HepG2 (cell line): ENCODE data around the gene CCDC30. TPM values are rescaled to one million over a fixed set of nuclear protein-coding genes. Genes with fewer than 3 reads are reported as not detected.

ENCODE experiments used
- ATAC-seq: fragments of 200-7000 bp; cut with Tn5 transposase; 3 replicates; pipeline ENCODE4 v1.9.1; 2020; ENCODE audit warnings: mild to moderate bottlenecking, moderate library complexity
- BruUV-seq: library from RNA; stranded (reverse); fragments of 400-500 nt; replicated peaks from 2 replicates; lab custom pipeline; 2021; lab: Mats Ljungman, UMichigan
- CTCF ChIA-PET: fragments of 300-600 bp; formaldehyde crosslinking; extraction: SDS; loops from one replicate; lab custom pipeline; 2021; ENCODE audit warnings: low total read pairs, inconsistent platforms, low intra/inter-chr PET ratio; lab: Yijun Ruan, JAX
- POLR2A ChIA-PET: fragments of 350-600 bp; sonication (Branson Sonifier 250); formaldehyde crosslinking; loops from one replicate; lab custom pipeline; 2020; ENCODE audit warnings: antibody characterized with exemption, inconsistent platforms; lab: Yijun Ruan, JAX
- DNase-seq: peaks from one replicate; pipeline ENCODE4 v3.0.0-alpha.2; 2015; ENCODE audit warnings: low spot score
- FAIRE-seq: peaks from 3 replicates; lab custom pipeline; 2011; peaks lifted over from hg19 to GRCh38; lab: Jason Lieb, UNC
- H2AFZ ChIP-seq: one replicate; pipeline ENCODE4 v1.6.1; 2011; ENCODE audit warnings: low read length, inconsistent platforms
- H3K27ac ChIP-seq: fragments of 300-600 bp; 3 replicates; pipeline ENCODE4 v1.8.0; 2011; ENCODE audit warnings: mixed run types, mild to moderate bottlenecking, mixed read lengths, low read length, inconsistent platforms; ENCODE audit not compliant: insufficient read depth; ENCODE audit errors: extremely low read length
- H3K27me3 ChIP-seq, 2 experiments: fragments of 200-600 bp in 1 of 2; 2 replicates in 1 of 2; 3 replicates in 1 of 2; pipeline versions ENCODE4 v1.6.0 to v1.8.0; 2011; ENCODE audit warnings: low read length in 2 of 2, mild to moderate bottlenecking in 2 of 2, moderate library complexity in 2 of 2, inconsistent platforms in 1 of 2; ENCODE audit not compliant: insufficient read depth in 2 of 2, control insufficient read depth in 1 of 2
- H3K36me3 ChIP-seq, 2 experiments: fragments of 200-600 bp in 1 of 2; replicated peaks in 1 of 2; 2 replicates in 1 of 2; 3 replicates in 1 of 2; pipeline versions ENCODE4 v1.5.1 to v1.8.0; 2011; ENCODE audit warnings: low read length in 2 of 2, inconsistent platforms in 1 of 2; ENCODE audit not compliant: insufficient read depth in 2 of 2, control insufficient read depth in 1 of 2
- H3K4me1 ChIP-seq: 2 replicates; pipeline ENCODE4 v1.5.1; 2012; ENCODE audit warnings: low read length, inconsistent platforms; ENCODE audit not compliant: insufficient read depth
- H3K4me2 ChIP-seq: 2 replicates; pipeline ENCODE4 v1.6.0; 2011; ENCODE audit warnings: low read depth, low read length, inconsistent platforms
- H3K4me3 ChIP-seq, 3 experiments: fragments of 200-600 bp in 1 of 3; sonication (generic), shearing (Covaris generic) in 1 of 3; replicated peaks in 1 of 3; 2 replicates each; pipeline ENCODE4 v1.5.1; 2011 to 2016; ENCODE audit warnings: low read length in 3 of 3, inconsistent platforms in 2 of 3, low read depth in 2 of 3, mild to moderate bottlenecking in 2 of 3, control low read depth in 1 of 3, mixed read lengths in 1 of 3; ENCODE audit not compliant: insufficient read depth in 1 of 3
- H3K79me2 ChIP-seq: one replicate; pipeline ENCODE4 v1.6.1; 2011; ENCODE audit warnings: low read length, inconsistent platforms; ENCODE audit not compliant: insufficient read depth
- H3K9ac ChIP-seq: 2 replicates; pipeline ENCODE4 v1.6.0; 2011; ENCODE audit warnings: mild to moderate bottlenecking, low read depth, low read length, inconsistent platforms; ENCODE audit not compliant: insufficient read depth
- H3K9me3 ChIP-seq: 2 replicates; pipeline ENCODE4 v1.5.1; 2012; ENCODE audit warnings: mild to moderate bottlenecking, low read length
- H4K20me1 ChIP-seq: 2 replicates; pipeline ENCODE4 v1.6.0; 2011; ENCODE audit warnings: inconsistent platforms, mild to moderate bottlenecking, low read length, moderate library complexity; ENCODE audit not compliant: insufficient read depth
- AGO1 ChIP-seq: fragments of 200-400 bp; formaldehyde crosslinking; IDR thresholded peaks from 2 replicates; pipeline ENCODE4 v1.6.1; 2017; ENCODE audit warnings: mild to moderate bottlenecking, low read depth, low read length, moderate library complexity; ENCODE audit not compliant: poor library complexity, severe bottlenecking
- DNMT3B ChIP-seq: conservative IDR thresholded peaks from 2 replicates; pipeline ENCODE4 v1.6.1; 2016; ENCODE audit warnings: missing biosample characterization, control low read depth
- DRAP1 ChIP-seq: IDR thresholded peaks from 2 replicates; pipeline ENCODE4 v1.6.1; 2016; ENCODE audit warnings: missing genetic modification reagents, missing compliant biosample characterization
- IKZF4 ChIP-seq: sonication (generic); formaldehyde crosslinking; IDR thresholded peaks from 2 replicates; pipeline ENCODE4 v1.5.1; 2020; ENCODE audit warnings: borderline replicate concordance, mild to moderate bottlenecking, low read depth, missing genetic modification reagents; ENCODE audit errors: not compliant biosample characterization
- JUND ChIP-seq: sonication (generic); formaldehyde crosslinking; IDR thresholded peaks from 2 replicates; pipeline ENCODE4 v1.8.0; 2022; ENCODE audit warnings: mild to moderate bottlenecking, missing genetic modification reagents
- MAF1 ChIP-seq: sonication (generic); formaldehyde crosslinking; IDR thresholded peaks from 2 replicates; pipeline ENCODE4 v1.5.0; 2020; ENCODE audit warnings: missing genetic modification reagents, borderline replicate concordance
- MXD4 ChIP-seq: IDR thresholded peaks from 2 replicates; pipeline ENCODE4 v1.6.1; 2016; ENCODE audit warnings: mild to moderate bottlenecking, missing biosample characterization, missing genetic modification reagents
- NCOA1 ChIP-seq: sonication (generic); formaldehyde crosslinking; IDR thresholded peaks from 2 replicates; pipeline ENCODE4 v1.9.0; 2021; ENCODE audit warnings: missing genetic modification reagents
- SMAD9 ChIP-seq: sonication (generic); formaldehyde crosslinking; IDR thresholded peaks from 2 replicates; pipeline ENCODE4 v1.5.1; 2020; ENCODE audit warnings: mild to moderate bottlenecking, missing genetic modification reagents
- SNAPC2 ChIP-seq: sonication (generic); formaldehyde crosslinking; IDR thresholded peaks from 2 replicates; pipeline ENCODE4 v1.8.1; 2022; ENCODE audit warnings: mild to moderate bottlenecking, missing genetic modification reagents
- ZMYM4 ChIP-seq: sonication (generic); formaldehyde crosslinking; IDR thresholded peaks from 2 replicates; pipeline ENCODE4 v1.8.1; 2023; ENCODE audit warnings: mild to moderate bottlenecking, missing genetic modification reagents
- ZNF143 ChIP-seq: sonication (generic); formaldehyde crosslinking; IDR thresholded peaks from 2 replicates; pipeline ENCODE4 v1.4.0; 2020; ENCODE audit warnings: missing genetic modification reagents
- ZNF205 ChIP-seq: IDR thresholded peaks from 2 replicates; pipeline ENCODE4 v1.6.1; 2018; ENCODE audit warnings: missing biosample characterization, missing genetic modification reagents
- ZNF574 ChIP-seq: sonication (generic); formaldehyde crosslinking; IDR thresholded peaks from 2 replicates; pipeline ENCODE4 v1.4.0; 2020; ENCODE audit warnings: missing genetic modification reagents
- ZNF775 ChIP-seq: sonication (generic); formaldehyde crosslinking; IDR thresholded peaks from 2 replicates; pipeline ENCODE4 v1.4.0; 2020; ENCODE audit warnings: missing genetic modification reagents, mild to moderate bottlenecking, moderate library complexity, borderline replicate concordance
- WGBS: methylation state at CpG from one replicate; pipeline ENCODE4 v1.1.6; 2017; ENCODE audit warnings: low lambda C conversion rate; 5-methylcytosine and 5-hydroxymethylcytosine counted together
- in situ Hi-C: cut with HindIII; loops from 2 replicates; pipeline ENCODE4 v1.10.0; 2017; ENCODE audit warnings: low pct_unique_long_range_greater_than_20kb; ENCODE audit not compliant: extremely low pct_ligation_motif_present
- intact Hi-C: fragments of 100-400 bp; cut with micrococcal nuclease; formaldehyde crosslinking; loops from one replicate; pipeline ENCODE4 v1.10.0; 2022; ENCODE audit not compliant: unreplicated experiment
- polyA plus RNA-seq, 8 experiments: library from polyadenylated mRNA; depleted of rRNA in 3 of 8; stranded (reverse) in 7 of 8; unstranded in 1 of 8; fragments of >200 nt; fragmentation: Illumina TruSeq in 4 of 8; extraction: Trizol in 4 of 8; gene quantifications; 2 replicates each; pipeline versions ENCODE4 v1.2.1 to v1.2.3, GENCODE V29; 2011 to 2016; ENCODE audit warnings: low read depth in 4 of 8, missing spikeins in 1 of 8, mixed read lengths in 1 of 8; ENCODE audit not compliant: insufficient read depth in 1 of 8
- total RNA-seq, 5 experiments: library from RNA; depleted of rRNA; stranded (reverse); fragments of >200 nt; fragmentation: Illumina TruSeq; extraction: Trizol; gene quantifications; 2 replicates each; pipeline ENCODE4 v1.2.3, GENCODE V29; 2016; ENCODE audit warnings: low read depth in 1 of 5

CCDC30 gene
- total and polyA plus RNA-seq, 2 of the 13 experiments (the other 11 are each of a cell fraction or from before 2014, with no cell fraction given), result 0.25 to 0.77 TPM

GRCh38 chr1:42674682-42675081 lies 211.6 kb downstream of the CCDC30 start:
- Histone ChIP-seq H3K36me3 (peaks cover 3 to 29% of the 10 kb centered on the region in 2 experiments), H3K9ac (no peak overlapping the region), H3K4me2 (no peak overlapping the region), H3K9me3 (no peaks in the 10 kb centered on the region), H3K27ac (no peak overlapping the region), H3K79me2 (no peaks in the 10 kb centered on the region), H3K27me3 (no peaks in the 10 kb centered on the region), H3K4me1 (peaks cover 1% of the 10 kb centered on the region), H4K20me1 (no peaks in the 10 kb centered on the region), H2AFZ (no peak overlapping the region), H3K4me3 (no peak overlapping the region)
- no peak for FAIRE-seq
- no peak for DNase-seq
- CTCF ChIA-PET, result no interaction called here
- intact Hi-C loops (no loop called here), in situ Hi-C loops (no loop called here)
- ATAC-seq, result no peak
- BruUV-seq, result no TSS peak
- POLR2A ChIA-PET, result no interaction called here
- TF ChIP-seq DRAP1, result no peak
- TF ChIP-seq IKZF4 (CRISPR knock-in tag), result no peak
- no peak for TF ChIP-seq ZNF205 (CRISPR knock-in tag)
- no peak for TF ChIP-seq ZNF574 (CRISPR knock-in tag)
- no peak for TF ChIP-seq SMAD9 (CRISPR knock-in tag)
- TF ChIP-seq MXD4 (CRISPR knock-in tag), result no peak
- TF ChIP-seq ZMYM4 (CRISPR knock-in tag), result no peak
- TF ChIP-seq DNMT3B (CRISPR knock-in tag), result no peak
- TF ChIP-seq ZNF775, result no peak
- TF ChIP-seq SNAPC2 (CRISPR knock-in tag), result no peak
- TF ChIP-seq AGO1, result no peak
- no peak for TF ChIP-seq JUND (CRISPR knock-in tag)
- no peak for TF ChIP-seq MAF1 (CRISPR knock-in tag)
- no peak for TF ChIP-seq ZNF143 (CRISPR knock-in tag)
- TF ChIP-seq NCOA1 (CRISPR knock-in tag), result no peak
- 100% methylated on average over 1 of the region's 1 CpG for WGBS
